KBM-7 (cell line): ENCODE data around the gene CBLB.

Experiments
- DNase-seq: peaks from one replicate; pipeline ENCODE4 v3.0.0-alpha.2; 2015
- in situ Hi-C: fragments of 300-500 bp; cut with MboI; formaldehyde crosslinking; loops from 2 replicates; pipeline ENCODE4 v1.14.3; 2020; ENCODE audit warnings: low sequenced_read_pairs, low pct_unique_long_range_greater_than_20kb, mixed read lengths

Gene CBLB

GRCh38 chr3:105868742-105869530, at the start of gene CBLB:
TSS of gene CBLB (minus strand) at chr3:105869012. CDS start at chr3:105867577, 1,435 bp downstream.
- peak; percentile 97 for DNase-seq
- in situ Hi-C loops: no loop called here

GRCh38 chr3:105916767-105917166, 48.0 kb upstream of the CBLB start:
- in situ Hi-C loops: no loop called here
- DNase-seq: no peak

GRCh38 chr3:105915524-105915923, 46.7 kb upstream of the CBLB start:
- in situ Hi-C loops: no loop called here
- no peak for DNase-seq

GRCh38 chr3:105913616-105914015, 44.8 kb upstream of the CBLB start:
- in situ Hi-C loops: no loop called here

GRCh38 chr3:105912891-105913290, 44.1 kb upstream of the CBLB start:
- in situ Hi-C loops: no loop called here

More at GRCh38 chr3:105913616-105914015, 44.8 kb upstream of the CBLB start:
- DNase-seq: no peak

GRCh38 chr3:105911496-105911895, 42.7 kb upstream of the CBLB start:
- in situ Hi-C loops: no loop called here
- DNase-seq: no peak

More at GRCh38 chr3:105912891-105913290, 44.1 kb upstream of the CBLB start:
- no peak for DNase-seq

- in situ Hi-C loops: no loop called here
- peak; percentile 73 for DNase-seq
Observed at GRCh38 chr3:105907777-105908176, 39.0 kb upstream of the CBLB start.

- in situ Hi-C loops: no loop called here
- peak; percentile 16 for DNase-seq
Observed at GRCh38 chr3:105906836-105907235, 38.0 kb upstream of the CBLB start.

GRCh38 chr3:105906345-105906744, 37.5 kb upstream of the CBLB start:
- in situ Hi-C loops: no loop called here
- no peak for DNase-seq

GRCh38 chr3:105905328-105905727, 36.5 kb upstream of the CBLB start:
- DNase-seq: no peak
- in situ Hi-C loops: no loop called here

- no peak for DNase-seq
- in situ Hi-C loops: no loop called here
Observed at GRCh38 chr3:105904678-105905284, 36.0 kb upstream of the CBLB start.

- DNase-seq: no peak
- in situ Hi-C loops: no loop called here
Observed at GRCh38 chr3:105904251-105904650, 35.4 kb upstream of the CBLB start.

GRCh38 chr3:105899516-105899915, 30.7 kb upstream of the CBLB start:
- DNase-seq: no peak
- in situ Hi-C loops: no loop called here

- in situ Hi-C loops: no loop called here
- DNase-seq: no peak
Observed at GRCh38 chr3:105891101-105891500, 22.3 kb upstream of the CBLB start.

- DNase-seq: no peak
- in situ Hi-C loops: no loop called here
Observed at GRCh38 chr3:105888621-105889579, 20.1 kb upstream of the CBLB start.

- DNase-seq: no peak
- in situ Hi-C loops: no loop called here
Observed at GRCh38 chr3:105885256-105885655, 16.4 kb upstream of the CBLB start.

GRCh38 chr3:105883798-105884377, 15.1 kb upstream of the CBLB start:
- no peak for DNase-seq
- in situ Hi-C loops: no loop called here

GRCh38 chr3:105880681-105881290, 12.0 kb upstream of the CBLB start:
- DNase-seq: no peak
- in situ Hi-C loops: no loop called here

- DNase-seq: no peak
- in situ Hi-C loops: no loop called here
Observed at GRCh38 chr3:105878061-105878460, 9.2 kb upstream of the CBLB start.
